Liver (tissue), 3 donors: ENCODE measurements around the gene CASR.

Source experiments
- ATF3 ChIP-seq: IDR thresholded peaks from 2 replicates; pipeline ENCODE4 v1.6.1; 2016; ENCODE audit warnings: antibody characterized with exemption
- CTCF ChIP-seq: fragments of 150-350 bp; IDR thresholded peaks from 2 replicates; pipeline ENCODE4 v1.5.1; 2017; ENCODE audit warnings: improper control_type of control experiment, low read depth, low read length; ENCODE audit not compliant: missing input control
- EGR1 ChIP-seq, 2 donors: IDR thresholded peaks; 2 replicates each; pipeline ENCODE4 v1.6.1; 2016 to 2018; ENCODE audit warnings: antibody characterized with exemption in 2 of 2, low read depth in 2 of 2
- FOXA2 ChIP-seq: IDR thresholded peaks from 2 replicates; pipeline ENCODE4 v1.6.1; 2016; ENCODE audit warnings: antibody characterized with exemption
- RXRA ChIP-seq, 2 donors: IDR thresholded peaks; 2 replicates each; pipeline ENCODE4 v1.6.1; 2017 to 2018; ENCODE audit warnings: antibody characterized with exemption in 2 of 2, mild to moderate bottlenecking in 1 of 2
- SP1 ChIP-seq: IDR thresholded peaks from 2 replicates; pipeline ENCODE4 v1.6.1; 2018; ENCODE audit warnings: antibody characterized with exemption, mild to moderate bottlenecking
- YY1 ChIP-seq: IDR thresholded peaks from 2 replicates; pipeline ENCODE4 v1.6.1; 2016; ENCODE audit warnings: antibody characterized with exemption, mild to moderate bottlenecking
- donor health status: healthy.
- donor health status: healthy.

- TF ChIP-seq CTCF (no peak), ATF3 (no peak), RXRA (IDR thresholded peaks at IDR 0.05) (no peak), FOXA2 (no peak), EGR1 (IDR thresholded peaks at IDR 0.05; ENCODE audit: low read depth in 2 of 2) (no peak), SP1 (no peak), YY1 (no peak)
Observed at GRCh38 chr3:122227036-122227781, 43.7 kb downstream of the CASR start.
